C4-2B (cell line): ENCODE data around the gene TTC28.
"Not testable (repeated sequence)": the region's sequence is repeated elsewhere in the genome, so short reads cannot be mapped to it uniquely, and the experiment has no call there.

Experiments used
- H3K27ac ChIP-seq: fragments of 450-650 bp; 2 replicates; pipeline ENCODE4 v1.5.1; 2017
- ZFX ChIP-seq: fragments of 450-650 bp; IDR thresholded peaks from 2 replicates; pipeline ENCODE4 v1.6.1; 2017
- TF ChIP-seq, protein P1 (sequence below): fragments of 450-650 bp; conservative IDR thresholded peaks from 2 replicates; pipeline ENCODE4 v1.5.1; 2017; ENCODE audit warnings: mild to moderate bottlenecking

The TTC28 gene

DNA sequence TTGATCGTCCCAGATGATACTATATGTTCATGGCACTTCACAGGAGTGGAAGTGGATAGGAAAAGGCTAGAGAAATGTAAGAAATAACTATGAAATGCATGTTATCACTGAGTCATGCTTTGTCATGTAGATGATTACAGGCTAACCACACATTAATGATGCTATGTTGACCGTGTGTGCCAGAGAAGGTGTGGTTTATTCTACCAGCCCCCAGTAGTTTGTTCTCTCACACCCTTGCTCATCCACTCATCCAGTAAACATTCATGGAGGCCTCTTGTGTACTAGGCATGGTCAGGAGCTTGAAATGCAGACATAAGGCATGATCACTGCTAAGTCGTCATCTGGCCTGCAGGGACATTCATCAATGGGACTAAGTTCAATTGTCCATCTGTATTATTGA lies 607.6 kb downstream of the TTC28 start:
- TF ChIP-seq, protein P1, sequence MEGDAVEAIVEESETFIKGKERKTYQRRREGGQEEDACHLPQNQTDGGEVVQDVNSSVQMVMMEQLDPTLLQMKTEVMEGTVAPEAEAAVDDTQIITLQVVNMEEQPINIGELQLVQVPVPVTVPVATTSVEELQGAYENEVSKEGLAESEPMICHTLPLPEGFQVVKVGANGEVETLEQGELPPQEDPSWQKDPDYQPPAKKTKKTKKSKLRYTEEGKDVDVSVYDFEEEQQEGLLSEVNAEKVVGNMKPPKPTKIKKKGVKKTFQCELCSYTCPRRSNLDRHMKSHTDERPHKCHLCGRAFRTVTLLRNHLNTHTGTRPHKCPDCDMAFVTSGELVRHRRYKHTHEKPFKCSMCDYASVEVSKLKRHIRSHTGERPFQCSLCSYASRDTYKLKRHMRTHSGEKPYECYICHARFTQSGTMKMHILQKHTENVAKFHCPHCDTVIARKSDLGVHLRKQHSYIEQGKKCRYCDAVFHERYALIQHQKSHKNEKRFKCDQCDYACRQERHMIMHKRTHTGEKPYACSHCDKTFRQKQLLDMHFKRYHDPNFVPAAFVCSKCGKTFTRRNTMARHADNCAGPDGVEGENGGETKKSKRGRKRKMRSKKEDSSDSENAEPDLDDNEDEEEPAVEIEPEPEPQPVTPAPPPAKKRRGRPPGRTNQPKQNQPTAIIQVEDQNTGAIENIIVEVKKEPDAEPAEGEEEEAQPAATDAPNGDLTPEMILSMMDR: no peak
- no peak for TF ChIP-seq ZFX
- H3K27ac ChIP-seq: no peak overlapping the region

- H3K27ac ChIP-seq: no peak overlapping the region
Measured at GRCh38 chr22:28068826-28069225, 610.8 kb downstream of the TTC28 start.

DNA sequence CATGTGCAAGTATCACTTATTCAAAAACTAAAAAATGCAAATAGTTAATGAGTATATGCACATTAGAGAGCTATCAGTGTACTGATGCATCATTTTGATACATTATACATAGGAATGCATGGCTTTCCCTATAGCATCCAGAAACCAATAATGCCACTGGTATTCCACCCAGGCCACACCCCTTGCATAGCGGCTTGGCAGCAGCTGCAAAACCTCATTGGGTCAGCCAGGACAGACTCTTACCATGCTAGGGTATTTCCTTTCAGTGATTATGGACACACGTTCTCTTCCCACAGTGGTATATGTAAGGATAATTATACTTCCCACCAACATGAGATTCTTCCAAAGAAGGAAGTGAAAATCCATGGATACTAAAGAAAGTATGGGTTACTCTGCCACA lies 614.7 kb downstream of the TTC28 start:
- no peak overlapping the region for H3K27ac ChIP-seq
- TF ChIP-seq, protein P1: no peak
- TF ChIP-seq ZFX: no peak

More at GRCh38 chr22:28068826-28069225, 610.8 kb downstream of the TTC28 start:
- TF ChIP-seq, protein P1: no peak
- no peak for TF ChIP-seq ZFX

DNA sequence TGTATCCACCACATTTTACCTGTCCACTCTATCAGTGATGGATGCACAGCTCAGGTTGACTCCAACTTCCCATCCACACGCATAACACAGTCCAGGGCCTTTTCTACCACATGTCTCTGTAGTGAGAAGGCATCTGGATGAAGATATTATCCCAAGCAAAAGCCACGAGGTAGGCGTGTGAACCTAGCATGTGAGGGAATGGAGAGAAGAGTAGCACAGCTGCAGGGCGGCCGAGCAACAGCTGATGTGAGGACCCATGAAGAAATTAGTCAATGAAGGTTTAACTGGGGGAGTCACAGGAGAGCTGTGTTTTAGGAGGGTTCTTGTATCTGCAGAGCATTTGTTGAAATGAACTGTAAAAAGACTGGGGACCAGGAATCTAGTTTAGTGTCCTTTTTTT lies 616.0 kb downstream of the TTC28 start:
- TF ChIP-seq, protein P1: no peak
- no peak for TF ChIP-seq ZFX

DNA sequence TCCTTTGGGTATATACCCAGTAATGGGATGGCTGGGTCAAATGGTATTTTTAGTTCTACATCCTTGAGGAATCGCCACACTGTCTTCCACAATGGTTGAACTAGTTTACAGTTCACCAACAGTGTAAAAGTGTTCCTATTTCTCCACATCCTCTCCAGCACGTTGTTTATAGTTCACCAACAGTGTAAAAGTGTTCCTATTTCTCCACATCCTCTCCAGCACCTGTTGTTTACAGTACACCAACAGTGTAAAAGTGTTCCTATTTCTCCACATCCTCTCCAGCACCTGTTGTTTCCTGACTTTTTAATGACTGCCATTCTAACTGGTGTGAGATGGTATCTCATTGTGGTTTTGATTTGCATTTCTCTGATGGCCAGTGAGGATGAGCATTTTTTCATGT lies 619.0 kb downstream of the TTC28 start:
- not testable (repeated sequence) for H3K27ac ChIP-seq

More for the DNA sequence above, 616.0 kb downstream of the TTC28 start:
- H3K27ac ChIP-seq: no peak overlapping the region; the same call in 1 of the 2 replicates

GRCh38 chr22:28058036-28058435 lies 621.6 kb downstream of the TTC28 start:
- TF ChIP-seq, protein P1: no peak
- no peak for TF ChIP-seq ZFX
- H3K27ac ChIP-seq: no peak overlapping the region

DNA sequence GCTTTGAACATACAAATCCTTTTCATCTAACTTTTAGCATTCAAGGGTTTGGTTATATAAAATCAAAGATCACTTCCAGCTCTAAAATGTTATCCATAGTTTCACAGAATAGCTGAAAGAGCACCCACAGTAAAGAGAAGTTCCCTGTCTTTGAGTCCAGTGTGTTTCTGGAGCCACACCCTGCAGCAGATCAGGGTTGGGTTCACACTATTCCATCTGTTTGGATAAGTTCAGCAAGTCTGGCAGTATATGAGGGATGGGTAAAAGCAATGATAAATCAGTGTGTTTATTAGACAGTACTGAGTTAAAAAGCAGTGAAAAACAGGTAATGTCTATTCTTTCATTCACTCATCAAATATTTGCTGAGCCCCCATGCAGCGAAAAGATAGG lies 624.8 kb downstream of the TTC28 start:
- TF ChIP-seq, protein P1: no peak
- no peak for TF ChIP-seq ZFX
- H3K27ac ChIP-seq: no peak overlapping the region
